ENCODE measurements around the gene TMEM101.
"Not testable (repeated sequence)": the region's sequence is repeated elsewhere in the genome, so short reads cannot be mapped to it uniquely, and the experiment has no call there.

Gene TMEM101

DNA sequence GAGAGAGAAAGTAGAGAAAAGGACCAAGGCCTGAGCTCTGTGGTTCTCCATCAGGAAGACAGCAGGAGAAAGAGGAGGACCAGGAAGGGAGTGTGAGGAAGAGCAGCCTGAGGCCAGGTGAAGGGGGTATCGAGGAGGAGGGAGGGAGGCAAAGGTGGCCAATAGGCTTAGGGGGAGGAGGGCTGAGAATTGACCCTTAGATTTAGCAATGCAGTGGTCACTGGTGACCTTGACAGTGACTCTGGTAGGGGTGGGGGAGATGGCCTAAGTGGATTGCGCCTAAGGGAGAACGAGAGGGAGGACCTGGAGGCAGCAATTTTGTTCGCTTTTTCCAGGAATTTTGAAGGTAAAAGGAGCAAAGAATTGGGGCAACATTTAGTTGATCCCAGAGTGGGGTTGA, 15.7 kb downstream of the TMEM101 start:
- no peak for DNase-seq

- DNase-seq, result no peak
Measured at GRCh38 chr17:43998552-43998951, 16.2 kb downstream of the TMEM101 start.

GRCh38 chr17:43997180-43997579, 17.6 kb downstream of the TMEM101 start:
- not testable (repeated sequence) for DNase-seq

DNA sequence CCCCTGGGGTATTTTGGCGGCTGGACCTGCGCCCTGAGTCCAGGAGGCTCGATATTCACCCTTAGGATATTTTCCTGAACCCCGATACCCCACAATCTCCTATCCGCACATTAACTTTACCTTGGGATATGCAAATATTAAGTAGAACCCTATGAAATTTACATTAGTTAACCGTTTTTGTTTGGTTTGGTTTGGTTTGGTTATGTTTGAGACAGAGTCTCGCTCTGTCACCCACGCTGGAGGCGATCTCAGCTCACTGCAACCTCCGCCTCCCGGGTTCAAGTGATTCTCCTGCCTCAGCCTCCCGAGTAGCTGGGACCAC, 19.7 kb downstream of the TMEM101 start:
- DNase-seq, result no peak

DNA sequence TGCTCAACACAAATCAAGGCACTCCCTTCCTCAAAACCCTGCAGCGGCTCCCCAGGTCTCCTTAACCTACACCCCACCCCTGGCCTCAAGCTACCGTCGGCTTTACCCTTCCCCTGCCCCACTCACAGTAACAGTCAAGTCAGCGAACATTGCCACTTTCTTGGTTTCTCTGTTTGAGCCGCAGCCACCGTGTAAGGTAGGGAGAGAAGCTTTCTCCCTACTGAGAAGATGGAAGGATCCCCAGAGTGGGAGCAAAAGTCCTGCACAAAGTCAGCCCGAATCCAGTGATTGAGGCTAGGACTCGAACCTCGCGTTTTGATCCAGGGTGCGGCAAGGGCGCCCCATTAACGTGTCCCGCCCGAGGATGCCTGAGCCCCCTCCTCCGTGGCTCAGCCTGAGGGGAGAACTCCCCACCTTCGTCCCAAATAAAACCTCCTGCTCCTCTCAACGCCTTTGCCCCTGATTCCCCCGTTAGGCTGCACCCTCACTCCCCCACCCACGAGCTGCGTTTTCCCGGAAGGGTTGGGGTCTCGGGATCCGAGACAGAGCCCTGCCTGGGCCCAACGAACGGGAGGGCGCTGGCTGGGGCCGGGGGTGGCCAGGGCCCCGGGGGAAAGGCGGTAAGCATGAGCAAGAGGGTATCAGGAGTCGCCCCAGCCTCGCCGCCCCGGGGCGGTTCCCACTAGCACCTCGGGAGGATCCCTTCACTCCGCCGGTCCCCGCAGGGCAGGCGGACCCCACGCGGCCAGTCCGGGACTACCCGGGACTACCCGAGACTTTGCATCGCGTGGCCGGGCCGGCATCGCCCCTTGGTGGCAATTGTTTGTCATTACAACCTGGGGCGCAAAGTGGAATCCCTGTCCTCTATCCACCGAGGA, 20.3 kb downstream of the TMEM101 start:
- DNase-seq, result peak; percentile 79

DNA sequence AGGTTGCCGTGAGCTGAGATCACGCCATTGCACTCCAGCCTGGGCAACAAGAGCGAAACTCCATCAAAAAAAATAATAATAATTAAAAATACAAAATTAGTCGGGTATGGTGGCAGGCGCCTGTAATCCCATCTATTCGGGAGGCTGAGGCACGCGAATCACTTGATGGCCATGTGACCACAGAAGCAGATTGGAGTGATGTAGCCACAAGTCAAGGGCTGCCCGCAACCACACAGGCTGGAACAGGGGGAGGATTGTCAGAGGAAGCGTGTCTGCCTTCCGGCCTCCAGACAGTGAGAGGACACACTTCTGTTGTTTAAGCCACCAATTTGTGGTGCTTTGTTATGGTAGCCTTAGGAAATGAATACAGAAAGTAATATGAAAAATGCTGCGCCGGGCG, 22.1 kb downstream of the TMEM101 start:
- DNase-seq, result no peak

DNA sequence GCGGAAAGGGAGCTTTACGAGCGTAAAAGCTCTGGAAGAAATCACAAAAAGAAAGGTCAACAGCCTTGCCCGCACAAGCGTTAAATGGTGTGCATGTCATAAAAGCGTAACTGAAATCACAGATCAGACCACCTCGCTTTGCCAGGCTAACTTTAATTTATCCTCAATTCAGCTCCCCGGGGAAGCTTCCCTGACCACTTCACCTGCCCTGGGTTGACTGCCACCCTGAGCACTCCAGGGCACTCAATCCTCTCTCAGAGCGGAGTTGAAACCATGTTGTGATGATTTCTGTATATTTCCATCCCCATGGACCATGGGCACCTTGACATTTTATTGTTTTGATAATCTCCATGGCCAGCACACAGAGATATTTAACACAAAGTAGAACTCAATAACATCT, 26.5 kb downstream of the TMEM101 start:
- DNase-seq, result no peak

DNA sequence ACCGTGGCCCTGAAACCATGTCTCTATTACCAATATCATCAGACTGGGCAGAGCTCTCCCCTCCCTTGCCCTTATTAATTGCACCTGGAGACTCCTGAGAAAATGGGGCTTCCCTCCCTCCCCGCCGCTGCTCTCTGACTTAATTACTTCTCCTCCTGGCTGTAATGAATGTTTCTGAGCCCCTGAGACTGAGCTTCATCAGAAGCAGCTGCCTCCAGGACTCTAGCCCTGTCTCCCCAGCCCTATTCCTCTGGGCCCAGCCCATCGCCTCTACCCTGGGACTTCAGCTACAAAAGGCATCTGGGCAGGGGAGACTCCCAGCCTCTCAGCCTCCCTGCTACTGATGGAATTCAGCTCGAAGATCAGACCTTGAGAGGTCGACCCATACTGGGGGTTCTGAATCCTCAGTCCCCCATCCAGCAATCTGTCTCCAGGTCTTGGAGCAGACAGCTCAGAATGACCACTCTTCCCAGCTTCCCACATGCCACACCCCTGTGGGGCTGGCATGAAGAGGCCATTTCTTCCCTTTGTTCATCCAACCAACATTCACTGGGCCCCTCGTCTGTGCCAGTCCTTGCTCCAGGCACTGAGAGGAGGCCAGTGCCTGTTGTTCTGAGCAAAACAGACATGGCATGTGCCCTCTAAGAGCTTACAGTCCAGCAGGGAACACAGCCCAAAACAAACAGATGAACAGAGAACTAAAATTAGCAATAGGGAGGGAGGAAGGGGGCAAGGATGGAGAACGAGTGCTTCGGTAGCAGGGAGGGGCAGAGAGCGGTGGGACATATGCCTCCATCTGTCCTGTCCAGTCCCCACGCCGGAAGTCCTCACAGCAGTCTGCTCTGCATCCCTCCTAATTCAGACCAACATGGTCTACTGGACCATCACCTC, 27.4 kb downstream of the TMEM101 start:
- no peak for DNase-seq

DNA sequence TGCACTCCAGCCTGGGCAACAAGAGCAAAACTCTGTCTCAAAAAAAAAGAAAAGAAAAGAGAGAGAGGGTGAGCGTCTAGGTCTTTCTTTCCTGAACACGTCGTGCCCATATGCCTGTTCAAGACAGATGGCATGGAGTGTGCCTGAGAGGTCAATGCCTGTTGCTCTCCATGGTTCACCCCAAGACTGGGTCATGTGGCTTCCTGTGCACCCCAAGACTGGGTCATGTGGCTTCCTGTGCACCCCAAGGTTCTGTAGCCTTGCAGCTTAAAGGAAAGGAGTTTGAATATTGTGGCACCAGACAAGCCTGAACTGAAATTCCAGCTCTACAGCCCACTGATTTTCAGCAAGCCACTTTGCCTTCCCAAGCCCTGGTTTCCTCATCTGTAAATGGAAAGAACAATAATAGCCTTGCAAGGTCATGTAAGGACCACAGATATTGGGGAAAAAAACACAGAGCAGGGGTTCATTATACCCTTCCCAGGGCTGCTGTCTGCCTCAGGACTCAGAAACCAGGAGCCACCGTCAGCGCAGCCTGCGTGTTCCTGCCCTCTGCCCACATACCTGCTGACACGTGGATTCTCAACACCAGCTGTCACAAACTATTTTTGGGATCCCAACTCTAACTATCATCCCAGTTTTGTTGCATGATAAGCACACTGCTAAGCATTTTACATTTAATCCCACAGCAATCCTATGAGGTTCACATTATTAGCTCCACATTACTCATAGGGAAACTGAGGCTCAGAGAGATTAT, 28.4 kb downstream of the TMEM101 start:
- no peak for DNase-seq

- DNase-seq, result no peak
Measured at GRCh38 chr17:43984521-43984920, 30.2 kb downstream of the TMEM101 start.

DNA sequence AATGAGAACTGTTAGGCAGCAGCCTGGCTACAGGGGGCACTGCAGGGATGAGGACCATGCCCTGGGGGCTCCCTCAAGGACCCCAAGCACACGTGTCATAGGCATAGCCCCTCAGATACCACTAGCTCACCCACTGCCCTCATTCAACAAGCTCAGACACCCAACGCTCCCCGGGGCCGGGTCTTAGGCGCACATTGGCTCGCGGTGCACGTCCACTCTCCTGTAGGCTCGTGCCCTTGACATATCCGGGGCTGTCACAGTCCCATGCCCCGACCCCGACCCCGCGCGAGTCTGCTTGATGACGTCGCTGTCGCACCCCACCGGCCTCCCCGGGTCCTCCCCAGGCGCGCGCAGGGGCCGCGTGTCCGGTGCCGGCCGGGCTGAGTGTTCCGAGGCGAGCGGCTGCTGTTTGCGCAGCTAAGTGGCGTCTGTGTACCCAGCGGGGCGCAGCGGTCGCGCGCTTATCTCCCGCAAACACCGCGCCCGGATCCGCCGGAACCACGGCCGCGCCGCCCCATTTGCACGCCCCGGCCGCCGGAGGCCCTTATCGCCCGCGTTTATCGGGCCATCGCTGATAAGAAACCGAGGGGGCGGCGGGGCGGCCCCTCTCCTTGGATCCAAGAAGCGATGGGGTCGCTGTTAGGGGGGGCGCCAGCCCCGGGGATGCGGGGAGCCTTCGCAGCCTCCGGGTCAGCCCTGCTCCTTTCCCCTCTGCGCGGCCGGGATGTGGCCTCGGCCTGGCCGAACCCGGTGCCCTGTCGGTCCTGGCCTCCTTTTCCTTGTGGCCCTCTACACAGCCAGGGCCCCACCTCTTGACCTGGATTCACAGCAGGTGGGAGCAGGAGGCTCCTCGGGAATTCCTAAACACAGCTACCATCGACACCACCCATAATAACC, 31.0 kb downstream of the TMEM101 start:
- no peak for DNase-seq

DNA sequence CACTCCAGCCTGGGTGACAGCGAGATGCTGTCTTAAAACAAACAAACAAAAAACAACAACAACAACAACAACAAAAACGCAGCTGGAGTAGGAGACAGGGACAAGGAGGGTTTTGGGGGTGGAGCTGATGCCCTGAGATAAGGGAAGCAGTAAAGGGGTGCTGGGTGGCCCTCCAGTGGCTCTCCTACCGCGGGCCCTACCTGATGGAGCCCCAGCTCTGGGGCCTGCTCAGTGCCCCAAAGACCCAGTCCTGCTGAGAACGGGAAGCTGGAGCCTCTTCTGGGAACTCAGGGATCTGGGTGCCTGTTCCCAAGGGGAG, 31.6 kb downstream of the TMEM101 start:
- no peak for DNase-seq

DNA sequence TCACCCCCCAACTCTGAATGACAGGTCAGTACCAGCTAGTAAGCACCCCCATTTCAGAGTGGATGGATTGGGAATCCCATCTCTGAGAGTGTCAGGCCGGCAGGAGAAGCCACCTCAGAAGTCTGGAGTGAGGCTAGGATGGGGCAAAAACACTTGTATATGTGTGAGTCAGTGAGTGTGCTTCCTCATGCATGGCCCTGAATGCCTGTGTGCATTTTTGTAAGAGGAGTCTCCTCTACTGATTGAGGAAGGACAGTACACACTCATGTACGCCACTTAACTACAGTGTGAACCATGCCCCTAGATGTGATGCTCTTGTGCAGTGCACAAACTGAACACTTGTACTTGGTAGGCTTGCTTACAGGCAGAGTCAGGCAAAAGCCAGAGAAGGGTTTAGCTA, 32.6 kb downstream of the TMEM101 start:
- DNase-seq, result no peak

- no peak for DNase-seq
Measured at GRCh38 chr17:43979671-43980070, 35.1 kb downstream of the TMEM101 start.

- no peak for DNase-seq
Measured at GRCh38 chr17:43979011-43979410, 35.8 kb downstream of the TMEM101 start.

DNA sequence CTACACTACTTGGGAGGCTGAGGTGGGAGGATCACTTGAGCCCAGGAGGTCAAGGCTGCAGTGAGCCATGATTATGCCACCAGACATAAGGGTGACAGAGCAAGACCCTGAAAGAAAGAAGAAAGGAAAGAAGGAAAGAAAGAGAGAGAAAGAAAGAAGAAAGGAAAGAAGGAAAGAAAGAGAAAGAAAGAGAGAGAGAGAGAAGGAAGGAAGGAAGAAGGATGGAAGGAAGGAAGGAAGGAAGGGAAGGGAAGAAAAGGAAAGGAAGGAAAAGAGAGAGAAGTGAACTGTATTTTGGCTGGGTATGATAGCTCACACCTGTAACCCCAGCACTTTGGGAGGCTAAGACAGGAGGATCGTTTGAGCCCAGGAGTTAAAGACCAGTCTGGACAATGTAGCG, 36.7 kb downstream of the TMEM101 start:
- no peak for DNase-seq

DNA sequence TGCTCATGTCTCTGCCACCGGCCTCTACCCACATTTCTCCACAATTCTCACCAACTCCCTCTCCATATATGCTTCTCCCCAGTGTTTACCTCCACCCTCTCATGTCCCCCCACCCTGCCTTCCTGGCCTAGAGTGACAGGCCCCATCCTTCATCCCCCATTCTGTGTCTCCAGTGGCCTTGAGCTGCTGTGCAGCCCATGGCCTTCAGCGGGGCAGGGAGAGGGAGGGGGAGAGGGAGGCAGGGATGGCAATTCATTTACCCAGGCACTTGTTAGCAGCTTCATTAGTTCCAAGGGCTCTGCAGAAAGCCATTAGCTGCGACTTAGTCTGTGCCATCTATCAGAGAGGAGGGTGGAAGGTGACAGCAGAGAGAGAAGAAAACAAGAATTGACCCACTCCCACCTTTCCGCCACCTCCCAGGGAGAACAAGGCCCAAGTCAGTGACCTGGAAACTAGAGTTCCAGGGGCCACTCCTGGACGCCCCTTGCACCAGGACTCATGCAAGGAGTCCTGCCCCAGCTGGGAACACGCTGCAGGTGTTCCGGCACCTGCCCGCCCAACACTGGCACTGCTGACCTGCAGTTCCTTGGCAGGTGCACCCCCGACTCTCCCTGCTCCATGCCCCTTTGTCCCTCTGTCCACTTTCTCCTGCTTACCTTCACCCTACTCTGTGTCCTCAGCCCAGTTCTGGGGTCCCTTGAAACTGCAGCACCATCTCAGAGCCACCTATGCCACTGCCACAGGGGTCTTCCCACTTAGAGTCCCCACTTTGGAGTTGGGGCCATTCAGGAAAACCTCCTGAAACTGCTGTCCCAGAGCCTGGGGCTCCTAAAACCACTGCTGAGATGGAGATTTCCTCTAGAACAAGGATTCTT, 37.6 kb downstream of the TMEM101 start:
- DNase-seq, result no peak

DNA sequence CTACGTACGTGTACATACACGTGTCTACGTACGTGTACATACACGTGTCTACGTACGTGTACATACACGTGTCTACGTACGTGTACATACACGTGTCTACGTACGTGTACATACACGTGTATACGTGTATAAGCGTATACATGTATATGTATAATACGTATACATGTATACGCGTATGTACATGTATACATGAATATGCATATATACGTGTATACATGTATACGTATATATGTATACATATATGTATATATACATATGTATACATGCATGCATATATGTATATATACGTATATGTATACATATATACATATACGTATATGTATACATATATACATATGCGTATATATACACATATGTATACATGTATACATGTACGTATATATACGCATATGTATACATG, 38.9 kb downstream of the TMEM101 start:
- DNase-seq, result no peak

DNA sequence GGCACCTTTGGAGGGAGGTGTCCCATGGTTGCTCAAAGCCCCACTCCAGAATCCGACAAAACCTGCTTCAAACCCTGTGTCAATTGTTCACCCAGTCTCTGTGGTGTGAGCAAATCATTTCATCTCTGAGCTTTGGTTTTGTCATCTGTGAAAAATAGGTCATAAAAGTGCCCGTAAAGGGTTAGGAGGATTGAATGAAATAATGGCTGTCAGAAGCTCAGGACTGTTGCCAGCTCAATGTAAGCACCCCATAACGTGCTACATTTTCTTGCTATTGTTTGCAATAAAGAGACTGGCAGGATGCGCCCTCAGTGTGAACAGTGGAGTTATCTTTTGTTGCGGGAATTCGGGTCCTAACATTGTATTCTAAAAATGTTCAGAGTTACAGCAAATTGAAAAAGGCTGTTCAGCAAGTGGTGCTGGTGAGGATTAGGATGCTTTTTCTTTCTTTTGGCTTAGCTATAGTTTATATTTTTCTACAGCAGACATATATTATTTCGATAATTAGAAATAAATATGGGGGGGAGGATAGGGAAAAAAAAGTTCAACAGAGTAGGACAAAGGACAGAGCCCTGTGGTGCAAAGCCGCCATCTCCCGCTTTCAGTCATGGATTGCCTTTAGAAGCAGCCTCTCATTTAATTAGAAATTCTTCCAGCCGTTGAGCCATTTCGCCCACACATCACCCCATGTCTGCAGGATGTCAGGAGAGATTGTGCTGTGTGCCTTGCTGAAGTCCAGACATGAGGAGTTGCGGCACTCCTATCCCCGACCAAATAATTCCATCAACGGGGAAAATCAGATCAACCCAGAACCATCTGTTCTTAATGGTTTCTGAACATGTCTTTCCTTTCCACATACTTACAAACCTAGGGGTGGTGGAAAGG, 40.1 kb downstream of the TMEM101 start:
- no peak for DNase-seq

- DNase-seq, result not testable (repeated sequence)
Measured at GRCh38 chr17:43972444-43973212, 42.1 kb downstream of the TMEM101 start.
